PC-9 (cell line): Measurements from ENCODE around the gene PDE4D. TPM values are rescaled to one million over a fixed set of nuclear protein-coding genes. Genes with fewer than 3 reads are reported as not detected.

ENCODE experiments used
- BruUV-seq: library from RNA; stranded (reverse); fragments of 400-500 nt; replicated peaks from 2 replicates; lab custom pipeline; 2021; lab: Mats Ljungman, UMichigan
- CTCF ChIA-PET: fragments of 300-600 bp; sonication (Branson Sonifier 250); formaldehyde crosslinking; loops from one replicate; lab custom pipeline; 2022; ENCODE audit warnings: antibody characterized with exemption; lab: Charles Lee
- POLR2A ChIA-PET: fragments of 300-600 bp; sonication (Branson Sonifier 250); formaldehyde crosslinking; loops from one replicate; lab custom pipeline; 2022; ENCODE audit warnings: antibody characterized with exemption; ENCODE audit not compliant: unreplicated experiment; lab: Charles Lee
- DNase-seq, 2 experiments: peaks; one replicate each; pipeline versions ENCODE4 v3.0.0 to v3.0.0-alpha.2; 2015 to 2022; ENCODE audit warnings: mixed read lengths in 1 of 2
- H2AFZ ChIP-seq: fragments of 200-600 bp; sonication (generic); 2 replicates; pipeline ENCODE4 v1.8.1; 2017; ENCODE audit warnings: antibody characterized with exemption
- H3F3A ChIP-seq: fragments of 200-600 bp; sonication (generic); 2 replicates; pipeline ENCODE4 v1.8.1; 2017; ENCODE audit warnings: antibody characterized with exemption, mild to moderate bottlenecking, low read depth; ENCODE audit not compliant: insufficient read depth
- H3K27ac ChIP-seq: fragments of 200-600 bp; sonication (generic); 2 replicates; pipeline ENCODE4 v1.6.1; 2016; ENCODE audit warnings: mixed run types
- H3K27me3 ChIP-seq: fragments of 200-600 bp; sonication (generic); 2 replicates; pipeline ENCODE4 v1.6.1; 2016; ENCODE audit warnings: low read depth, mixed run types; ENCODE audit not compliant: insufficient read depth
- H3K36me3 ChIP-seq: fragments of 200-600 bp; sonication (generic); 2 replicates; pipeline ENCODE4 v1.6.1; 2016; ENCODE audit warnings: low read depth, mixed run types
- H3K4me1 ChIP-seq: fragments of 200-600 bp; sonication (generic); replicated peaks from 2 replicates; pipeline ENCODE4 v1.6.1; 2016; ENCODE audit warnings: mixed run types; ENCODE audit not compliant: insufficient read depth
- H3K4me2 ChIP-seq: fragments of 200-600 bp; sonication (generic); 2 replicates; pipeline ENCODE4 v1.6.1; 2017; ENCODE audit warnings: mixed run types
- H3K4me3 ChIP-seq: fragments of 200-600 bp; sonication (generic); 2 replicates; pipeline ENCODE4 v1.6.1; 2016; ENCODE audit warnings: mixed run types
- H3K79me2 ChIP-seq: fragments of 200-600 bp; sonication (generic); 2 replicates; pipeline ENCODE4 v1.6.1; 2017; ENCODE audit warnings: low read depth, mixed run types
- H3K9me2 ChIP-seq: fragments of 200-600 bp; sonication (generic); 2 replicates; pipeline ENCODE4 v1.8.1; 2017; ENCODE audit warnings: mild to moderate bottlenecking; ENCODE audit not compliant: insufficient read depth
- H3K9me3 ChIP-seq: fragments of 200-600 bp; sonication (generic); 2 replicates; pipeline ENCODE4 v1.8.1; 2016; ENCODE audit warnings: low read depth; ENCODE audit not compliant: insufficient read depth
- H4K20me1 ChIP-seq: fragments of 200-600 bp; sonication (generic); 2 replicates; pipeline ENCODE4 v1.8.1; 2017; ENCODE audit not compliant: insufficient read depth
- EZH2 ChIP-seq: fragments of 200-600 bp; sonication (generic); IDR thresholded peaks from 2 replicates; pipeline ENCODE4 v1.8.0; 2017; ENCODE audit warnings: antibody characterized with exemption, low read depth
- intact Hi-C: fragments of 100-400 bp; cut with micrococcal nuclease; formaldehyde crosslinking; loops from one replicate; pipeline ENCODE4 v1.10.0; 2022; ENCODE audit not compliant: unreplicated experiment
- total RNA-seq: library from RNA; stranded (reverse); gene quantifications from 2 replicates; pipeline ENCODE4 v1.2.3, GENCODE V29; 2021
- TF ChIP-seq, protein P1 (sequence below): fragments of 200-600 bp; sonication (generic); conservative IDR thresholded peaks from 2 replicates; pipeline ENCODE4 v1.6.1; 2017; ENCODE audit warnings: mixed run types, antibody characterized with exemption, mild to moderate bottlenecking, moderate library complexity

Gene PDE4D
- total RNA-seq, 1 experiment from 2014 or later, result 9.8 TPM

DNA sequence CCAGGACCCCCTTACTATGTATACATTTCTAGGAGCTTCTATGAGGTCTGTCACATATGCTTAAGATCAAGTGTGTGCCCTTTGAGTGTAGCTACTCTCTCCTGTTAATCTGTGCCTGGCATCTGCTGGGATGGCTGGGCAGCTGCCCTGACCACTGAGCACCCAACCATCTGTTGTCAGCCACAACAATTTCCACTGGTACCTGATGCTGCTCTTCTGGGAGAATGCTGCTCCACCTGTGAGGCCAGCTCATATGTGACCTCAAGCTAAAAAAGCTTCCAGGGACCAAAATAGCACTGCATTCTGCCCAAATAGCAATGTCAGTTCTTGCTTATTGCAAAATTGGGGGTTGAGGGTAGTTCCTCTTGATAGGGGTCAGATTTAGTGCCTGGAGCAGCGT is 715.0 kb downstream of the PDE4D start:
- no TSS peak for BruUV-seq
- Histone ChIP-seq H3K4me1 (no peaks in the 10 kb centered on the region), H3K9me2 (no peaks in the 10 kb centered on the region), H2AFZ (no peak overlapping the region), H3K36me3 (no peaks in the 10 kb centered on the region), H4K20me1 (no peaks in the 10 kb centered on the region; the same call in 1 of the 2 replicates), H3K9me3 (no peaks in the 10 kb centered on the region), H3K27me3 (no peaks in the 10 kb centered on the region), H3K79me2 (no peaks in the 10 kb centered on the region), H3F3A (no peaks in the 10 kb centered on the region), H3K4me3 (no peak overlapping the region), H3K27ac (no peak overlapping the region), H3K4me2 (no peak overlapping the region)
- TF ChIP-seq EZH2, result no peak
- TF ChIP-seq, protein P1, sequence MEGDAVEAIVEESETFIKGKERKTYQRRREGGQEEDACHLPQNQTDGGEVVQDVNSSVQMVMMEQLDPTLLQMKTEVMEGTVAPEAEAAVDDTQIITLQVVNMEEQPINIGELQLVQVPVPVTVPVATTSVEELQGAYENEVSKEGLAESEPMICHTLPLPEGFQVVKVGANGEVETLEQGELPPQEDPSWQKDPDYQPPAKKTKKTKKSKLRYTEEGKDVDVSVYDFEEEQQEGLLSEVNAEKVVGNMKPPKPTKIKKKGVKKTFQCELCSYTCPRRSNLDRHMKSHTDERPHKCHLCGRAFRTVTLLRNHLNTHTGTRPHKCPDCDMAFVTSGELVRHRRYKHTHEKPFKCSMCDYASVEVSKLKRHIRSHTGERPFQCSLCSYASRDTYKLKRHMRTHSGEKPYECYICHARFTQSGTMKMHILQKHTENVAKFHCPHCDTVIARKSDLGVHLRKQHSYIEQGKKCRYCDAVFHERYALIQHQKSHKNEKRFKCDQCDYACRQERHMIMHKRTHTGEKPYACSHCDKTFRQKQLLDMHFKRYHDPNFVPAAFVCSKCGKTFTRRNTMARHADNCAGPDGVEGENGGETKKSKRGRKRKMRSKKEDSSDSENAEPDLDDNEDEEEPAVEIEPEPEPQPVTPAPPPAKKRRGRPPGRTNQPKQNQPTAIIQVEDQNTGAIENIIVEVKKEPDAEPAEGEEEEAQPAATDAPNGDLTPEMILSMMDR, result no peak
- intact Hi-C loops, result no loop called here
- ChIA-PET CTCF (no interaction called here), POLR2A (no interaction called here)
- DNase-seq, result no peak

DNA sequence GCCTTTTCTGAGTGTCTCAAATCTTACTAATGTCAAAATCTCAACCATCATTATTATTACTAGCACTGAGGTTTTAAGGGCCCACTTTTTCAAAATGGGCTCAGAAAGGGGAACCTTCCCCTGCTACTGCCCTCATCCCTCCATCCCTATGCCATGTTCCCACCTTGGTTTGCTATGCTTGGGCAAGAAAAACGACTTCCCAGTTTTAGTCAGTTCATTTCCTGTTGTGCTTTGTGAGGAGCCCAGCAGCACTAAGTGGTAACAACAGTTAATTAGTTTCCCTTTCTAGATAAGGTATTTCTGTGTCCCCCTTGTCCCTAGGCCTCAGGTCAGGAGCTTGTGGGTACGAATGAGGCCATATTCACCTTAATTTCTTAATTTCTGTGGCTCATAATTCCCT is 715.5 kb downstream of the PDE4D start:
- H3K27me3 ChIP-seq, result no peaks in the 10 kb centered on the region
- no peak overlapping the region for H2AFZ ChIP-seq
- H3K9me2 ChIP-seq, result no peaks in the 10 kb centered on the region
- no peaks in the 10 kb centered on the region for H3K9me3 ChIP-seq
- ChIA-PET POLR2A (no interaction called here), CTCF (no interaction called here)
- no peaks in the 10 kb centered on the region for H3K36me3 ChIP-seq
- no peaks in the 10 kb centered on the region for H4K20me1 ChIP-seq
- no peaks in the 10 kb centered on the region for H3K79me2 ChIP-seq
- H3K4me3 ChIP-seq, result no peak overlapping the region
- no peak for DNase-seq
- TF ChIP-seq EZH2, result no peak
- TF ChIP-seq, protein P1, result no peak
- intact Hi-C loops, result no loop called here
- H3K27ac ChIP-seq, result no peak overlapping the region
- H3K4me2 ChIP-seq, result no peak overlapping the region
- H3K4me1 ChIP-seq, result no peaks in the 10 kb centered on the region
- no peaks in the 10 kb centered on the region for H3F3A ChIP-seq
- no TSS peak for BruUV-seq

DNA sequence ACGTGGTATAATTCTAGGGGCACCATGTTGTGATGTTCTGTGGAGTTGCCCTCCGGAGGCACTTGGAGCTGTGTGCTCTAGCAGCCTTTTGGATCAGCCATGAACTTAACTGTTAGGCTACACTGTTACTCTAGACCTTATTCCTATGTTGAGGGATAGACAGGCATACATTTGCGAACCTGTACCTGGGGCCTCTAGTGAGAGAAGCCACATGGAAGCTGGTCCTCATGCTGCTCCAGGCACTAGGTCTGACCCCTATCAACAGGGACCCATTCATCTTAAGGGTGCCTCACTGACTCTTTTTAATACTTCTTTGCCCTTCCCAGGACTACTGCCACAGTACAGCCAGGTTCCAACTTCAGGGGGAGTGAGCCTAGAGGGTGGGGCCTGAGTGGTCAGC is 715.9 kb downstream of the PDE4D start:
- Histone ChIP-seq H2AFZ (no peak overlapping the region), H3K4me3 (no peak overlapping the region), H3K9me2 (no peaks in the 10 kb centered on the region), H3F3A (no peaks in the 10 kb centered on the region), H3K4me2 (no peak overlapping the region), H3K27me3 (no peaks in the 10 kb centered on the region), H3K9me3 (no peaks in the 10 kb centered on the region), H3K36me3 (no peaks in the 10 kb centered on the region), H4K20me1 (no peaks in the 10 kb centered on the region), H3K27ac (no peak overlapping the region), H3K4me1 (no peaks in the 10 kb centered on the region), H3K79me2 (no peaks in the 10 kb centered on the region)
- POLR2A ChIA-PET, result no interaction called here
- intact Hi-C loops, result no loop called here
- DNase-seq, result no peak
- TF ChIP-seq EZH2, result no peak
- TF ChIP-seq, protein P1, result no peak
- BruUV-seq, result no TSS peak
- CTCF ChIA-PET, result no interaction called here
